ENCODE measurements around the gene PRDM11.

The PRDM11 gene

GRCh38 chr11:45258982-45259530 lies 112.6 kb downstream of the PRDM11 start:
- no peak overlapping the region for H3K4me3 ChIP-seq (ENCODE audit: low read depth, low read length)
- no peak for DNase-seq (ENCODE audit: low read depth)
- no peak for TF ChIP-seq MYC (IDR thresholded peaks at IDR 0.05; ENCODE audit: low read depth, low read length)
- no peak for TF ChIP-seq CTCF (IDR thresholded peaks at IDR 0.05; ENCODE audit: low read depth, low read length)
- no peak for TF ChIP-seq POLR2A (IDR thresholded peaks at IDR 0.05; ENCODE audit: extremely low read depth, insufficient read length)
- TF ChIP-seq, protein P1, sequence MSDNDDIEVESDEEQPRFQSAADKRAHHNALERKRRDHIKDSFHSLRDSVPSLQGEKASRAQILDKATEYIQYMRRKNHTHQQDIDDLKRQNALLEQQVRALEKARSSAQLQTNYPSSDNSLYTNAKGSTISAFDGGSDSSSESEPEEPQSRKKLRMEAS (IDR thresholded peaks at IDR 0.05; ENCODE audit: low read depth, low read length) = no peak

GRCh38 chr11:45259592-45259991 lies 113.2 kb downstream of the PRDM11 start:
- TF ChIP-seq CTCF (IDR thresholded peaks at IDR 0.05; ENCODE audit: low read depth, low read length) (no peak), MYC (IDR thresholded peaks at IDR 0.05; ENCODE audit: low read depth, low read length) (no peak), POLR2A (IDR thresholded peaks at IDR 0.05; ENCODE audit: extremely low read depth, insufficient read length) (no peak)
- TF ChIP-seq, protein P1 (IDR thresholded peaks at IDR 0.05; ENCODE audit: low read depth, low read length) = no peak

DNA sequence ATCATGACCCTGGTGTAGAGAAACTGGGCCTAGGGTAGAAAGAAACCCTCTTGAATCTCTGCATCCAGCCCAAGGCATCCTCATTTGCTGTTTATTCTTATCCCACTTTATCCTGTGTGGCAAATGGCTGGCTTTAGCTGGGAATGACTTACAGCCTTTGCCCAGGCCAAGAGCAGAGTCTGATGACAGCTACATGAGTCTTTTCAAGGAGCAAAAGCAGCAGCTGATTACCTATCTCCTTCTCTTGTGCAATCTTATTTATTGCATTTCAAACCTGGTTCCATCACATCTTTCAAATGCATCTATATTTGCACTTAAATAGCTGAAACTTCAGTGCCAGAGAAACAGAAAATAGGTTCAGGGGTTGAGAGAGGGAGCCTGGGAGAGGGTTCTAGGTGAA lies 113.6 kb downstream of the PRDM11 start:
- no peak overlapping the region for H3K4me3 ChIP-seq (ENCODE audit: low read depth, low read length)
- DNase-seq (ENCODE audit: low read depth) = no peak
- no peak for TF ChIP-seq CTCF (IDR thresholded peaks at IDR 0.05; ENCODE audit: low read depth, low read length)

More at GRCh38 chr11:45259592-45259991, 113.2 kb downstream of the PRDM11 start:
- DNase-seq (ENCODE audit: low read depth) = no peak
- H3K4me3 ChIP-seq (ENCODE audit: low read depth, low read length) = no peak overlapping the region

DNA sequence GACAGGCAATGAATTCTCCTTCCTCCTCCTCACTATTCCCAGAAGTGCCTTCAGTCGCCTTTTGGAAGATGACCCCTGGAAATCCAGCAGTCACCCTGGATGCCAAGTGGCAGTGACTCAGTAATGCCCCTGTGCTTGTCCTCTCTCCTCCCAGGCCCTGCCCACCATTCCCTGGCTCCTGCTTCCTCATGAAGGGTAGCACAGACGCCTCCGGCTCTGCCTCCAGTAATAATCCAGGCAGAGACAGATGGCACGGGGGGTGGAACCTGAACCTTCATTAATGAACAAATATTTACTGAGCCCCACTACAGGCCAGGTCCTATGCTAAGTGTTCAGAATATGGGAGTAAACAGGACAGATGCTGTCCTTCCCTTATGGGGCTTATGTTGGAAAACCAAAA lies 116.5 kb downstream of the PRDM11 start:
- DNase-seq (ENCODE audit: low read depth) = no peak
- TF ChIP-seq POLR2A (IDR thresholded peaks at IDR 0.05; ENCODE audit: extremely low read depth, insufficient read length) = no peak
- no peak for TF ChIP-seq CTCF (IDR thresholded peaks at IDR 0.05; ENCODE audit: low read depth, low read length)
- no peak for TF ChIP-seq MYC (IDR thresholded peaks at IDR 0.05; ENCODE audit: low read depth, low read length)
- TF ChIP-seq, protein P1 (IDR thresholded peaks at IDR 0.05; ENCODE audit: low read depth, low read length) = no peak
- no peak overlapping the region for H3K4me3 ChIP-seq (ENCODE audit: low read depth, low read length)

- H3K4me3 ChIP-seq (ENCODE audit: low read depth, low read length) = no peak overlapping the region
- DNase-seq (ENCODE audit: low read depth) = no peak
- TF ChIP-seq POLR2A (IDR thresholded peaks at IDR 0.05; ENCODE audit: extremely low read depth, insufficient read length) (no peak), MYC (IDR thresholded peaks at IDR 0.05; ENCODE audit: low read depth, low read length) (no peak)
- TF ChIP-seq, protein P1 (IDR thresholded peaks at IDR 0.05; ENCODE audit: low read depth, low read length) = no peak
These were observed 117.3 kb downstream of the PRDM11 start for GRCh38 chr11:45263773-45264172.

DNA sequence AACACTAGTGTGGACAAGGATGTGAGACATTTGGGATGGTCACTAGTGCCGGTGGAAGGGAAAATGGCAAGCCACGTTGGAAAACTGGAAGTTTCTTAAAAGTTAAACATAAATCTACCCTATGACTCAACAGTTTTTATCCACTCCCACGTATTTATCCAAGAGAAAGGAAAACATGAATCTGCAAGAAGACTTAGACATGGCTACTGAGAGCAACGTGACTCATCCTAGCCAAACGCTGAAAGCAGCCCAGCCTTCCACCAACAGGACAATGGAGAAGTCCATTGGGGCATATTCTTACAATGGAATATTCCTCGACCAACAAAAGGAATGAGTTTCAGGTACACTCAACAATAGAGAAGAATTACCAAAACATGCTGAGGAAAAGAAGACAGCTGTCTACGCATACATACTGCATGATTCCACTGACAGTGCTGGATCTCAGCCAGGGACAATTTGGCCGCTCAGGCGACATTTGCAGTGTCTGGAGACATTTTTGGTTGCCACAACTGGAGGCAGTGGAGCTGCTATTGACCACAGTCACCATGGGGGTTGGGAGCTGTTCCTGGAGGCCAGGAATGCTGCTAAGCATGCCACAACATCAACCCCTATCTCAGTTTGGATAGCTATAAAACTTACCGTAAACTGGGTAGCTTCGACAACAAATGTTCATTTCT lies 118.5 kb downstream of the PRDM11 start:
- no peak overlapping the region for H3K4me3 ChIP-seq (ENCODE audit: low read depth, low read length)
- no peak for TF ChIP-seq CTCF (IDR thresholded peaks at IDR 0.05; ENCODE audit: low read depth, low read length)
- no peak for TF ChIP-seq POLR2A (IDR thresholded peaks at IDR 0.05; ENCODE audit: extremely low read depth, insufficient read length)
- TF ChIP-seq, protein P1 (IDR thresholded peaks at IDR 0.05; ENCODE audit: low read depth, low read length) = no peak
- no peak for TF ChIP-seq MYC (IDR thresholded peaks at IDR 0.05; ENCODE audit: low read depth, low read length)
- no peak for DNase-seq (ENCODE audit: low read depth)
